Ascending aorta (tissue), 2 donors: ENCODE results near the gene FAM168A. TPM values are rescaled to one million over a fixed set of nuclear protein-coding genes. Genes with fewer than 3 reads are reported as not detected.
"Not testable (repeated sequence)": the region's sequence is repeated elsewhere in the genome, so short reads cannot be mapped to it uniquely, and the experiment has no call there.

Source experiments
- DNase-seq, 2 donors: peaks; one replicate each; pipeline ENCODE4 v3.0.0-alpha.2; 2019; ENCODE audit warnings: low spot score in 2 of 2
- H3K27ac ChIP-seq, 2 donors: fragments of 200-600 bp; sonication (generic); one replicate each; pipeline ENCODE4 v1.5.1; 2016 to 2017; ENCODE audit warnings: mild to moderate bottlenecking in 1 of 2
- H3K27me3 ChIP-seq: fragments of 200-600 bp; sonication (generic); one replicate; pipeline ENCODE4 v1.5.1; 2017
- H3K36me3 ChIP-seq, 2 donors: fragments of 200-600 bp; sonication (generic); one replicate each; pipeline ENCODE4 v1.5.1; 2016
- H3K4me1 ChIP-seq, 2 donors: fragments of 200-600 bp; sonication (generic); one replicate each; pipeline ENCODE4 v1.5.1; 2016 to 2017; ENCODE audit warnings: mild to moderate bottlenecking in 1 of 2
- H3K4me3 ChIP-seq, 2 donors: fragments of 200-600 bp; sonication (generic); one replicate each; pipeline ENCODE4 v1.5.1; 2016 to 2017; ENCODE audit warnings: mild to moderate bottlenecking in 1 of 2
- H3K9me3 ChIP-seq, 2 donors: fragments of 200-600 bp; sonication (generic); one replicate each; pipeline ENCODE4 v1.5.1; 2016
- CTCF ChIP-seq, 3 experiments: fragments of 200-600 bp in 2 of 3; fragments of 450-650 bp in 1 of 3; sonication (generic) in 2 of 3; IDR thresholded peaks; one replicate each; pipeline ENCODE4 v1.5.1; 2016 to 2019; ENCODE audit warnings: antibody characterized with exemption in 3 of 3, mild to moderate bottlenecking in 1 of 3, moderate library complexity in 1 of 3
- intact Hi-C: fragments of 100-400 bp; cut with DNase I; formaldehyde crosslinking; loops from one replicate; pipeline ENCODE4 v1.15.1; 2023
- total RNA-seq: library from RNA; depleted of rRNA; stranded (reverse); fragments of >200 nt; gene quantifications from one replicate; pipeline ENCODE4 v1.1.0, GENCODE V29; 2016

The FAM168A gene
- total RNA-seq, 1 donor from 2014 or later, result 44.1 TPM

- Histone ChIP-seq H3K27me3 (no peaks in the 10 kb centered on the region), H3K9me3 (no peaks in the 10 kb centered on the region), H3K4me1 (no peaks in the 10 kb centered on the region), H3K4me3 (no peak overlapping the region), H3K27ac (no peak overlapping the region), H3K36me3 (no peaks in the 10 kb centered on the region)
- TF ChIP-seq CTCF (IDR thresholded peaks at IDR 0.05), result no peak
- intact Hi-C loops, result no loop called here
- no peak for DNase-seq
Measured at GRCh38 chr11:73584831-73585230, 13.1 kb downstream of the FAM168A start.

GRCh38 chr11:73582653-73583052 lies 15.3 kb downstream of the FAM168A start:
- Histone ChIP-seq H3K4me1 (no peaks in the 10 kb centered on the region), H3K4me3 (no peak overlapping the region), H3K9me3 (no peaks in the 10 kb centered on the region), H3K27ac (no peak overlapping the region), H3K36me3 (no peaks in the 10 kb centered on the region), H3K27me3 (no peaks in the 10 kb centered on the region)
- intact Hi-C loops, result no loop called here
- no peak for DNase-seq
- no peak for TF ChIP-seq CTCF (IDR thresholded peaks at IDR 0.05)

GRCh38 chr11:73580749-73581148 lies 17.2 kb downstream of the FAM168A start:
- H3K9me3 ChIP-seq, H3K4me1 ChIP-seq, DNase-seq, H3K27me3 ChIP-seq, intact Hi-C loops, H3K36me3 ChIP-seq, H3K27ac ChIP-seq, H3K4me3 ChIP-seq: not testable (repeated sequence)

GRCh38 chr11:73579641-73580434 lies 18.1 kb downstream of the FAM168A start:
- no peak for TF ChIP-seq CTCF (IDR thresholded peaks at IDR 0.05)
- no peak overlapping the region for H3K4me3 ChIP-seq
- no peak overlapping the region for H3K27ac ChIP-seq
- intact Hi-C loops, result no loop called here
- no peaks in the 10 kb centered on the region for H3K27me3 ChIP-seq
- no peaks in the 10 kb centered on the region for H3K9me3 ChIP-seq
- H3K4me1 ChIP-seq, result no peaks in the 10 kb centered on the region
- no peaks in the 10 kb centered on the region for H3K36me3 ChIP-seq
- DNase-seq, result no peak

GRCh38 chr11:73578592-73579185 lies 19.2 kb downstream of the FAM168A start:
- Histone ChIP-seq H3K36me3 (no peaks in the 10 kb centered on the region), H3K27ac (no peak overlapping the region), H3K4me1 (no peaks in the 10 kb centered on the region), H3K4me3 (no peak overlapping the region), H3K27me3 (no peaks in the 10 kb centered on the region), H3K9me3 (no peaks in the 10 kb centered on the region)
- TF ChIP-seq CTCF (IDR thresholded peaks at IDR 0.05), result no peak
- DNase-seq, result no peak
- intact Hi-C loops, result no loop called here

GRCh38 chr11:73577496-73577917 lies 20.4 kb downstream of the FAM168A start:
- no peaks in the 10 kb centered on the region for H3K27me3 ChIP-seq
- no peak overlapping the region for H3K4me3 ChIP-seq
- no peak for TF ChIP-seq CTCF (IDR thresholded peaks at IDR 0.05)
- intact Hi-C loops, result no loop called here
- no peak for DNase-seq
- no peaks in the 10 kb centered on the region for H3K4me1 ChIP-seq
- no peak overlapping the region for H3K27ac ChIP-seq
- no peaks in the 10 kb centered on the region for H3K9me3 ChIP-seq
- H3K36me3 ChIP-seq, result no peaks in the 10 kb centered on the region
